Colon (tissue), 2 donors: ENCODE data around the gene NKAIN1.
"Not testable (repeated sequence)": the region's sequence is repeated elsewhere in the genome, so short reads cannot be mapped to it uniquely, and the experiment has no call there.

Experiments
- FAIRE-seq: peaks from 2 replicates; lab custom pipeline; 2012; peaks lifted over from hg19 to GRCh38; lab: Jason Lieb, UNC
- donor health status: control.
- donor health status: control.

The NKAIN1 gene

DNA sequence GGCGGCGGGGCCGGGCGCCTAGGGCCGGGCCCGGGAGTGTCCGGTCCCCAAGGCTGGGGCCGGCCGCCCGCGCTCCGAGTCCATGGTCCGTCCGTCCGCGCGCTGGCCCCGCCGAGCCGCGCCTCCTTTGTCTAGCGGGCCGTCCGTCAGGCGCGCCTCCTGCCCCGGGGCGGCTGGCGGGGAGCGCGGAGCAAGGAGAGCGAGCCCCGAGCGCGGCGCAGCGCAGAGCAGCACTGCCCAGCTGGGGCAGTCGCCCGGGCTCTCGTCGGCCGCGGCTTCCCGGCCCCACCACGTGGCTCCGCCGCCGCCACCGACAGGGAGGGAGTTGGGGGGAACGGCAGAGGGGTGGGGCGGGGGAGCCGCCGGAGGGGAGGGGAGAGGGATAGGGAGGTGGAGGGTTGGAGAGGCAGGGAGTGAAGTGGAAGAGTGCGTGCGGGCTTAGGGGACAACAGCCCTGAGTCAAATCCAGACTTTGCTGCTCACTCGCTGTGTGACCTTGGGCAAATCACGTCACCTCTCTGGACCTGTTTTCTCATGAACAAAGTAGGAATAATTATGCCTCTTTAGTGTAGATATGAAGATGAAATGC is at the start of gene NKAIN1:
TSS of gene NKAIN1 (minus strand) at position 235 of the 589 bp plus-strand sequence. CDS start 340 bp downstream, outside the sequence.
- FAIRE-seq, result no peak

DNA sequence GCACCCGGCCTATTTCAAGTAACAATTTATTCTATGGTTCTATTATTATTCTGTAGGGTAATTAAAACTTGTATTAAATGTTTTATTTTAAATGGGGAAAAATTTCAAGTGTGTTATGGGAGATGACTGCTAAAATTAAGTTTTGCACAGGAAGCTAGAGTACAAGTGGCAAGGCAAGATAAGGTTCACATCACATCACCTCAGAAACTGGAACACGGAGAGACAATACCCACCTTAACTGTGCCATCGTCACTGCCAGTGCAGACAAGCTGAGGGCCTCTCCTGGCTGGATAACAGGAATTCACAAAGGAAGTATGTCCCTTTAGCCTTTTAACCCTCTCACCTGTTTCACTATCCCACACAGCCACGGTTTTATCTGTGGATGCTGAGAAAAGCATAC is 49.3 kb upstream of the NKAIN1 start:
- FAIRE-seq, result no peak

DNA sequence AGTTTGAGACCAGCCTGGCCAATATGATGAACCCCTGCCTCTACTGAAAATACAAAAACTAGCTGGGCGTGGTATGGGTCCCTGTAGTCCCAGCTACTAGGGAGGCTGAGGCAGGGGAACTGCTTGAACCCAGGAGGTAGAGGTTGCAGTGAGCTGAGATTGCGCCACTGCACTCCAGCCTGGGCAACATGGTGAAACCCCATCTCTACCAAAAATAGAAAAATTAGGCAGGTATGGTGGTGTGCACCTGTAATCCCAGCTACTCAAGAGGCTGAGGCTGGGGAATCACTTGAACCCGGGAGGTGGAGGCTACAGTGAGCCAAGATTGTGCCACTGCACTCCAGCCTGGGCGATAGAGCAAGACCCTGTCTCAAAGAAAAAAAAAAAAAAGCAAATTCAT is 48.1 kb upstream of the NKAIN1 start:
- FAIRE-seq, result not testable (repeated sequence)

DNA sequence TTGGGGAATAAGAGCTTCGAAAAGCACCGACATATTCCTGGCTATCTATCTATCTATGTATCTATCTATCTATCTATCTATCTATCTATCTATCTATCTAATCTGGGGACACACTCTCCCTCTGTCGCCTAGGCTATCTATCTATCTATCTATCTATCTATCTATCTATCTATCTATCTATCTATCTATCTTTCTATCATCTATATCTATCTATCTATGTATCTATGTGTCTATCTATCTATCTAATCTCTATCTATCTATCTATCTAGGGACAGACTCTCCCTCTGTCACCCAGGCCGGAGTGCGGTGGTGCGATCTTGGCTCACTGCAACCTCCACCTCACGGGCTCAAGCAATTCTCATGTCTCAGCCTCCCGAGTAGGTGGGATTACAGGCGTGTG is 42.7 kb upstream of the NKAIN1 start:
- FAIRE-seq, result not testable (repeated sequence)

DNA sequence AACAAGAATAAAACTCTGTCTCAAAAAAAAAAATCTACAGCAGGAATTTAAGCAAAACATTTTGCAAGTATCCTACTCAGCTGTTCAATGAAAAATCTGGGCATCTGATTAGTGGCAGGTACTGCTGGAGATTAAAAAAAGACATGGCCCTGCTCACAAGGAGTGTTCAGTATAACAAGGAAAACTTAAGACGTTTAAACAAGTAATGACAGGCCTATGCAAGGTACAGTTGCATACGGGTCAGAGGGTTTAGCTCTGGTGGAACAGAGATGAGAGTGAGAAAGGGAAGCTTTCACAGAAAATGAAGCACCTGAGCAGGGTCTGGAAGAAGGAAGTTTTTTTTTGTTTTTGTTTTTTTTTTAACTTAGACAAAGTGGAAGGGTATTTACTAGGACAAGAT is 33.9 kb upstream of the NKAIN1 start:
- no peak for FAIRE-seq

DNA sequence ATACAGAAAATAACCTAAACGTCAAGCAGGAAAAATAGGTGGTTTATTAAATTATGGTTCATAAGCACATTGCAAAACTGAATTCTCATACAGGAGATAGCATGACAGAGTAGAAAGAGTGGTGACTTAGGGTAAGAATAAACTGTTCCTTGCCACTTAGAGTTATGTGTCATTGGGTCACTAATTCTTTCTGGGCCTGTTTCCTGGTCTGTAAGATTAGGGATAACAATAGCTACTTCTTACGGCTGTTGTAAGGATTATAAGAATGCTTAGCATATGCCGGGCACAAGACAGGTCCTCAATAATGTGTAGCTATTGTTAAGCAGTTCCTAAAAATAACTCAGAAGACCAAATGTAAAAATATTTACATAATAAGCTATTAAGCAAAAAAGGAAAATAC is 32.7 kb upstream of the NKAIN1 start:
- FAIRE-seq, result no peak

DNA sequence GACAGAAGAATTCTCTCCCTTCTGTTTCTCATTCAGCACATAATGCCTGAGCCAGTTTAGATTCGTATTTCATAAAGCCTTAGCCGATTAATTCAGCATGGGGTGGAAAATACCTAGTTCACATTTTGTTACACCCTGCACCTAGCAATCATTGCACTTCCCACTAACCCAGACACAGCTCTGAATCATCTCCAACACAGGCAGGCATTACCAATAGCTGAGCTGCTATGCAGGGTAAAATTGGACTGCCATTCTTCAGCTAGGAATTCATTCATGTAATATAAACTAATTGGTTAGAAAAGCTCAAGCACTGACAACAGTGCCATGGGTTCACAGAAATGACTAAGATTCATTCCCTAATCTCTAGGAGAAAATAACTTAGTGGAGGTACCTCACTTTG is 26.9 kb upstream of the NKAIN1 start:
- no peak for FAIRE-seq

DNA sequence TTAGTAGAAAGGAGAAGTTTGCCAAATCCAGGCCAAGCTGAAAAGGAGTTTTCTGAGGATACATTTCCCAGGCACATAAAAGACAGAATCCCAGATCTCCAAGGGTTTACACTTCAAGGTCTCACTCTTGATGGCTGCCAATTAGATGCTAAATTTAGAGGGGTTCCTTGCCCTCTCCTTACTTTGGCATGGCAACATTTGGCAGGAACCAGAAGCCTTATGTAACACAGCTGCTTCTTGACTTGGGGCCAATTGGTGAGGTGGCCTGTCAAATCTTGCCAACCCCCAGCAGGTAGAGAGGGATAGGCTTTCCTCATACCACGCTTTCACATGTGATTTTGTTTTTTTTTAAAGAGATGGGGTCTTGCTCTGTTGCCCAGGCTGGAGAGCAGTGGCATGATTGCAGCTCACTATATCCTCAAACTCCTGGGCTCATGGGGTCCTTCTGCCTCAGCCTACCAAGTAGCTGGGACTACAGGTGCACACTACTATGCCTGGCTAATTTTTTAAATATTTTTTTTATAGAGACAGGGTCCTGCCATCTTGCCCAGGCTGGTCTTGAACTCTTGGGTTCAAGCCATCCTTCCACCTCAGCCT is 25.2 kb upstream of the NKAIN1 start:
- FAIRE-seq, result no peak

DNA sequence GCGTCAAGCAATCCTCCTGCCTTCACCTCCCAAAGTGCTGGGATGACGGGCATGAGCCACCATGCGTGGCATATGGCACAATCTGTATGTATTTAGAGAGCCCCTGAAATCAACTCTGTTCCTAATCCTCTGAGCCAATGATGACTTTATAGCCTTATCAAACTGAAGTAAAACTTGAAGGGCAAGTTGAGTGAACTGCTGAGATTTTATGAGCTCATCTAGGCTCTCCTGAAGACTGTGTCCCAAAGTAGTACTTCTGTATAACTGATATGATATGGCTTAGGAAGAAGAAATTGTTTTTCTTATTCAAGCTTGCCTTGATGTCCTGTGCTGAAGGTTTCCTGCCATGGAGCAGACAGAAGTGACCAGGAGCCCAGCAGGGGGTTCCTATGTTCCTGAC is 23.7 kb upstream of the NKAIN1 start:
- no peak for FAIRE-seq

DNA sequence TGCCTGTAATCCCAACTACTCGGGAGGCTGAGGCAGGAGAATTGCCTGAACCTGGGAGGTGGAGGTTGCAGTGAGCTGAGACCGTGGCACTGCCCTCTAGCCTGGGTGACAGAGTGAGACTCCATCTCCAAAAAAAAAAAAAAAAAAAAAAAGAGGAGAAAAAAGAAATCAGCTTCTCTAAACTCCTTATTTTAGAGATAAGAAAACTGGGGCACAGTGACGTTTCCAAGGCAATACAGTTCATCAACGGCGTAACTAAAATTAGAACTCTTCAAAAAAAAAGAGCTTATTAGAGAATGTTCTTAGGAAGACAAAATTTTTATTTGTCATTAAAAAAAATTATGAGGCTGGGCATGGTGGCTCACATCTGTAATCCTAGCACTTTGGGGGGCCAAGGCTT is 22.7 kb upstream of the NKAIN1 start:
- FAIRE-seq, result not testable (repeated sequence)

DNA sequence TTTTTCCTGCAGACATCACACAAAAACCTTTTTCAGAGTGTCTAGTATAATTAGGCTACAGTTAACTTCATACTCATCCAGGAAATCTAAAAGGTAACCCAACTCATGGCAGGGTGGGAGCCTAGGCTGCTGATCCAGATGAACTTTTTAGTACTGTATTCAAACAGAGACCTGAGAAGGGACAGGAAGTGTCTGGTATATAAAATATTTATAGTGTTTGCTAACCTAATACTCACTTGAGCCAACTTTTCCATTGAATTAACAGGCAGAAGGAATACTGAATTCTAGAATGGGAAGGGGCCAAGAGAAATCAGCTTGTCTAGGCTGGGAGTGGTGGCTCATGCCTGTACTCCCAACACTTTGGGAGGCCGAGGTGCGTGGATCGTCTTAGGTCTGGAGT is 22.2 kb upstream of the NKAIN1 start:
- FAIRE-seq, result no peak

DNA sequence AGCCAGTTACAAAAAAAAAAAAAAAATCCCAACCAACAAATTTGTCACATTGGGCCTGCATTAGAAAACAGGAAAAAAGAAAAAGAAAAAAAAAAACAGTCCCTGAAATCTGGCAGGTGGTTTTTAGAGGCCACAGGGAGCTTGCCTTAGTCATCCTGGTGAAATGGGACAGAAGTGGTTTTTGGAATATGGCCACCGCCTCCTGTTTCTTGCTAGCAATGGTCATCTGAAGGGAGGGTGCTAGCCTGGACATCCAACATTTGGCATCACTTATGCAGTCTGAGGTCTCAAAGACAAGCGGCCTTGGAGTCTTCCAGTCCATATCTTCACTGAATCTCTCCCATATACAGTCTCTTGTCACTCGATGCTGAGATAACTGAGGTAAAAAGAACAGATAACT is 20.1 kb upstream of the NKAIN1 start:
- FAIRE-seq, result no peak

DNA sequence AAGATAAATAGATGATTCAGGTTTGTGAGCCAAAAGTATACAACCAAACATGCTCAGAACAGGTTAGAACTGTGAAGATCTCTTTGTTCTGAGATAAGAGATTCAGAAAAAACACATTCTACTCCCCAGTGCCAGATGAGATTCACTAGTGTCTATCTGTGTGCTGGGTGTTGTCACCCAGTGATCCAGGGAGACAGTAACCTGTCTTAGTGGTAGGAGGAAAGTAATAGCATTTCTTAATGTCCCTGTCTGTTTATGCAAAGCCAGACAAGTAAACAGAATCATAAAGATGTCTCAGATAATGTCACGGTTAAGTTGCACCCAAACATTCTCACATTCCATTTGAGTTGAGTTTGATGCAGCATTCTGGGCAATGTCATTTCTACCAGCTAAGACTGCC is 18.9 kb upstream of the NKAIN1 start:
- FAIRE-seq, result no peak

DNA sequence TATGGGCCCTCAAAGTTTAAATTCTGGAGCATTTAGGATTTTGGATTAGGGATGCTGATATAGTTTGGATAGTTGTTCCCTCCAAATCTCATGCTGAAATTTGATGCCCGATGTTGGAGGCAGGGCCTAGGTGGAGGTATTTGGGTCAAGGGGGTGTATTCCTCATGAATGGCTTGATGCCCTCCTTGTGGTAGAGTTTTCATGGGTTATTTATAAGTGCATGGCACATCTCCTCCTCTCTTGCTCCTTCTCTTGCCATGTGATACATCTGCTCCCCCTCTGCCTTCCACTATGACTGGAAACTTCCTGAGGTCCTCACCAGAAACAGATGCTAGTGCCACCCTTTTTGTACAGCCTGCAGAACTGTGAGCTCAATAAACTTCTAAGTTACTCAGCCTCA is 17.5 kb upstream of the NKAIN1 start:
- no peak for FAIRE-seq

DNA sequence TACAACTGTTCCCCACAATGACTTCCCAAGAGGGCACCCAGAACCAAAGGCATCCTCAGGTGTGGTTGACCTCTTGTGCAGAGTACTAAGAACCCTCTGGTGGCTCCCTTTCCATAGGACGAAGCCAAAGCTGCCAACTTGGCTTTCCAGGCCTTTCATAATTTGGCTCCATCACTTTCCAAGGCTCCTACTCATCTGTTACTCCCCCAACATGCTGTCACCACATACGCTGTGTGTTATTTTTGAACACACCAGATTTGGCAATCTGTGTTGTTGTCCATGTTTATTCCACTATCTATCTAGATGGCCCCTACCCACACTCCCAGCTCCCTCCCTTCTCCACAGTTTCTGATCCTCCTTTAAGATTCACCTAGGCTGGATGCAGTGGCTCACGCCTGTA is 10.2 kb upstream of the NKAIN1 start:
- FAIRE-seq, result no peak

DNA sequence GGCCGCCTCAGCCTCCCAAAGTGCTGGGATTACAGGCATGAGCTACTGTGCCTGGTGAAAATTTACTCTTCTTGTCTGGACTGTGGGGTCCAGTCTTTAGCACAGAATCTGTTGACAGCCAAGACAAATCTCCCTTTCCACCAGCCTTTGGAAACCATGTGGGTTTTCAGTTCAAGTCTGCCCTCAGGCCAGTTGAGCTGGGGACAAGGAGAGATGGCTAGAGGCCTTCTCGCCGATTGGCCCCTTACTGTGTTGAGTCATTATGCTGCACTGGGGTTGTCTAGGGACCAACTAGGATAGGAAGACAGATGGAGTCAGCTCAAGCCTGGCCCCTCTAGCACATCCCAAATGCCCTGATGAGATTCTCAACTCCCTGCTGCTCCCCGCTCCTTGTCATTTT is 8.6 kb upstream of the NKAIN1 start:
- no peak for FAIRE-seq

DNA sequence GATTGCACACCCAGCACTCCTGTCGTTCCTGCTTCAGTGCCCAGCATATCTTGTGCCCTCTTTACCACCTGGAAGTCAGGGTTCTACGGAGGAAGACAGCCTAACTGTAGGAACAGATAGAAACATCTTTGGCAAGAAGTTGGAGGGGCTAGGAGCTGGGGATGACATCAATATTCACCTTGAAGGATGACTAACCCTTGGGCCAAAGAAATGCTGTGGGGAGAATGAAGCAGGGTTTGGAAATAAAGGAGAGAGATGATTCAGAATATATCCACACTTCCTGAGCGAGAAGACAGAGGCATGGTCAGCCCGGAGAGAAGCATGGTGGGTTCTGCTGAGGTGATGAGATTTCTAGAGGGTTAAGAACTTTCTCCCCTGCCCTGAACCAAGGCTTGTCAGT is 4.6 kb upstream of the NKAIN1 start:
- FAIRE-seq, result no peak

DNA sequence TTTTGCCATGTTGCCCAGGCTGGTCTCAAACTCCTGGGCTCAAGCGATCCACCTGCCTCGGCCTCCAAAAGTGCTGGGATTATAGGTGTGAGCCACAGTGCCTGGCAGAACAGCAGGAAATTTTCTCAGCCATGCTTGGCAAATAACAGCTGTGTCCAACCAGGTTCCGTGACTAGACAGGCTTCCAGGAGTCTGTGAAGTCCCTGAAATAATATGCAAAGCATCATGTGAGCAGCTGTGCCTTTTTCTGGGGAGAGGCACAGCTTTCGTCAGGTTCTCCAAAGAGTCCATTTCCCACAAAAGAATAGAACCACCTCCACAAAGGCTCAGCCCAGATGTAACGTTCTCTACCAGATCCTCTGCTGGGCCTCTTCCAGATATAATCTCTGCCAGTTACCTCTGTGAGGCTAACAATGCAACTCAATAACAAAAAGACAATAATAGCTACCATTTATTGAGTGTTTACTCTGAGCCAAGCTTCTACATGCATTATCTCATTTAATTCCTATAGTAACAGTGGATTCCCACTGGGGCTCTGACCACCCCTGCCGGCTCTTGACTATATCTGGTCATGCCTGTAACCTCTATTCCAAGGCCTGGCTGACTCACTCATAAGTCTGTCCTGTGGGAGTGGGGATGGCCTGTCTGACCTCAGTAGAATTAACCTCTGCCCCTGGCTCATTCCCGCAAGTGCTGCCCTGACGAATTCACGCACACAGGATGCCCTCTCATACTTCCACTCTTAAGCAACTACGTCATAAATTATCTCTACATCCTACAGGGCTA is 4.0 kb upstream of the NKAIN1 start:
- FAIRE-seq, result no peak

DNA sequence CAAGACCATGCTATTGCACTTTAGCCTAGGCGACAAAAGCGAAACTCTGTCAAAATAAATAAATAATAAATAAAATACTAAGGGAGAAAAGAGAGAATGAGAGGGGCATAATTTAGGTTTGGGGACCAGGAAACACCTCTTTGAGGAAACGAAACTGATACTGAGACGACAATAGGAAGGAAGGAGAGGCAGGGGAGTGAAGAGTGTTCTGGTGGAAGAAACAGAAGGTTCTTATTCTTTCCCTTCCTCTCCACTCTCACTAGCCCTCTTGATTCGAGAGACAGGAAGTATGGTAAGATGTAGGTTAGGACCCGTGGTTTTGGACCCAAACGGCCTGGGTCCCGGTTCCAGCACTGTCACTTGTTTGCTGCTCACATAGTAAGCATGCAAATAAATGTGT is 1.6 kb upstream of the NKAIN1 start:
- FAIRE-seq, result no peak

DNA sequence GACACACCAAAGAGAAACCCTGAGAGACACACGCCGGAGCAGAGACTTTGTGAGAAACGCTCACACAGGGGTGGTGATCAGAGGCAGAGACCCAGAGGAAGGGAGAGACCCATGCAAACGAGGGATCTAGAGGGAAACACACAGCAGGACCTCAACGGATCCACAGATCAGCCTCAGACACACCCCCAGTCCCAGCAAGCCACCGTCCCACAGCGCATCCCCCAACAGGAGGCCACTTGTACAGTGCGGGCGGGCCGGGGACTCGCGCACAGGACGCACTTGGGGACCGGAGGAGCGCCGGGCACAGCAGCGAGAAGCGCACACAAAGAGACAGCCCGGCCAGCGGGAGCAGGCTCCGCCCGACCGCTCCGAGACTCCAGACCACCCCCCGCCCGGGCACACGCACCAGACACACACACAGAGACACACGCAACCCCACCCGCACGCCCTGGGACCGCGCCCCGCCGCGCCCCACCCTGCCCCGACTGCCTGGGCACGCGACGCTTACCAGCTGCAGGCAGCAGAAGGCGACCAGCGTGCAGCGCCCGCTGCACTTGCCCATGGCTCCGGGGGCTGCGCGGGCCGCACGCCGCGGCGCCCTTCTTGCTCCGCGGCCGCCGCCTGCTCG is 587 bp downstream of the NKAIN1 start:
- FAIRE-seq, result no peak

DNA sequence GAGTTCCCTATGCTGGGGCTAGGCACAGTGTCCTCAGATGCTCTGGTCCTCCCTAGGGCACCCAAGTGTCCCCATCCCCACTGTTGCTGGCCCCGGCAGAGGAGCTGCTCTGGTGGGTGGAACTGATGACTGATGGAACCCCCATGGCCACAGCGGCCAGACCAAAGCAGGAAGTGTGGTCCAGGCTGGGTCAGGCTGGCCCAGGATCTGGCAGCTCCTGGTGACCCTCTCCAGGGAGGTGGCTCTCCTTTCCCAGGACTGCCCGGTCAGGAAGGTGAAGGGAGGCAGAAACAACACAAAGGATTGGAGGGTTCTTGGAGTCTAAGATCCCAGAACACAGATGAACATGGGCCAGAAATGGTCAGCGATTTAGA is 1.1 kb downstream of the NKAIN1 start:
- FAIRE-seq, result no peak

DNA sequence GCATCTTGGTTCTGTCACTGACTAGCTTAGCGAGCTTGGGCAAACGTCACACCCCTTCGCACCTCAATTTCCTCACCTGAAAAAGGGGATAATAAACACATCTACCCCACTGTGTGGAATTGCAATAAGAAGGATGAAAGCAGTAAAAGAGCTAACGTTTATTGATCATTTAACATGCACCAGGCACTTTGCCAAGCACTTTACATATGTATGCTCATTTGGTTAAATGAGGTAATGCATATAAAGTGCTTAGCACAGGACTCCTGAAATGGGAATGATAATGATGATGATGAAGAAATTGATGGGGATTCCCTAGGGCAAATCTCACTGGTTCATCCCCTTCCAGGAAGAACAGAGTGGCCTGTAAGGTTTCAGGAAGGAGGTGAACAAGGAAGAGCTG is 4.8 kb downstream of the NKAIN1 start:
- FAIRE-seq, result no peak

DNA sequence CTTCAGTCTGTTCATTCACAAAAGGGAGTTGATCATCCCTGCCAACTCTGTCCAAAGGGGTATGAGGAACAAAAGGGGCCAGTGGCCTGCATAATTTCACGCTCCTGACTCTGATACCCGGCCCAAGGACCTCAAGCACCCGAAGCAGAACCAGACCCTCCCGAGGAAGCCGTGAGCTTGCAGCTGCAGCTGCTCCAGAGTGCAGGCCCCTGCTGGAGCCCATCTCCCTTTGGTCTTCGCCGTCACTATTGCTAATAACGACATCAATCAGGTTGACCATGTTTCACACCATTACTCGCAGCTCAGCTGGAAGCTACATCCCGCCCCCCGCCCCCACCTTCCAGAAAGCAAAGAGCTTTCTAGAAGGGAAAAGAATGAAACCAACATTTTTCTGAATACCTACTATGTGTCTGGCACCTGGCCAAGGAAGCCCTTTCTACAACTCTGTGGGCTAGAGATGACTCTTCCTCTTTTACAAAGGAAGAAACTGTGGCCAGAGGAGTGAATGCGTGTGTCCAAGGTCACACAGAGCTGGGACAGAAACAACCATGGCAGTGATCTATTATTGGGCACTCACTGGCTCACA is 5.5 kb downstream of the NKAIN1 start:
- FAIRE-seq, result no peak
